RWPE2 (cell line): ENCODE data around the gene UBE3B.

ENCODE experiments used
- ATAC-seq: fragments of 200-7000 bp; cut with Tn5 transposase; 3 replicates; pipeline ENCODE4 v1.9.1; 2021; ENCODE audit warnings: low read depth
- DNase-seq: peaks from one replicate; pipeline ENCODE4 v3.0.0-alpha.2; 2020; ENCODE audit warnings: low spot score
- H3K27ac ChIP-seq: fragments of 450-650 bp; 2 replicates; pipeline ENCODE4 v1.5.1; 2017; ENCODE audit warnings: mild to moderate bottlenecking; ENCODE audit not compliant: poor library complexity, severe bottlenecking
- H3K27me3 ChIP-seq: fragments of 250-450 bp; sonication (Bioruptor Pico); 2 replicates; pipeline ENCODE4 v1.5.1; 2021; ENCODE audit warnings: mild to moderate bottlenecking, moderate library complexity; ENCODE audit not compliant: insufficient read depth, poor library complexity, severe bottlenecking
- H3K36me3 ChIP-seq: fragments of 250-450 bp; sonication (Bioruptor Pico); 2 replicates; pipeline ENCODE4 v1.5.1; 2020; ENCODE audit warnings: low read depth, mild to moderate bottlenecking, moderate library complexity
- H3K4me1 ChIP-seq: fragments of 250-450 bp; sonication (Bioruptor Pico); 2 replicates; pipeline ENCODE4 v1.5.1; 2021; ENCODE audit warnings: mild to moderate bottlenecking, moderate library complexity; ENCODE audit not compliant: insufficient read depth, poor library complexity, severe bottlenecking
- H3K4me3 ChIP-seq: fragments of 250-450 bp; sonication (Bioruptor Pico); 2 replicates; pipeline ENCODE4 v1.5.1; 2021; ENCODE audit warnings: mild to moderate bottlenecking, moderate library complexity; ENCODE audit not compliant: severe bottlenecking
- H3K9me3 ChIP-seq: fragments of 250-450 bp; sonication (Bioruptor Pico); 2 replicates; pipeline ENCODE4 v1.5.1; 2021; ENCODE audit warnings: mild to moderate bottlenecking, moderate library complexity; ENCODE audit not compliant: severe bottlenecking
- TF ChIP-seq, protein P1 (sequence below): fragments of 450-650 bp; IDR thresholded peaks from one replicate; pipeline ENCODE4 v1.5.1; 2017; ENCODE audit warnings: mild to moderate bottlenecking, moderate library complexity; ENCODE audit not compliant: poor library complexity, severe bottlenecking

Gene UBE3B

DNA sequence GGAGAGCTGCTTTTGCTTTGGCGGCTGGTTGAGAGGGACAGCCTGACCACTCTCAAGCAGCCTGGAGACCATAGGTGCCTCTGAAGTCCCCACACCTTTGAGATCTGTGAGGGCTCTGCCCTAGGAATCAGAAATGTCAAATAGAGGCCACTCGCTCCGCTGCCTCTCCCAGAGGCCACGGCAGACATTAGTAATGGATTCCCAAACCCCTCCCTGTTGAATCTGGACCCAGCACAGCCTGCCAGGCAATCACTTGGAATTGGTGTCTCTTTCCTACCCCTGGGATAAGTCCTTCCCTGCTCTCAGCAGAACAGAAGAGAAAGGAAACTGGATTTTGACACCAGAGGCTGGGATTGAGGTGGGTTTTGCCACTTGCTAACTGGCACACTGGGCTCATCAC lies 70.8 kb downstream of the UBE3B start:
- Histone ChIP-seq H3K4me3 (no peak overlapping the region), H3K27ac (no peak overlapping the region), H3K9me3 (no peaks in the 10 kb centered on the region), H3K36me3 (no peaks in the 10 kb centered on the region), H3K4me1 (peaks cover 5% of the 10 kb centered on the region), H3K27me3 (peaks cover 9% of the 10 kb centered on the region)
- TF ChIP-seq, protein P1, sequence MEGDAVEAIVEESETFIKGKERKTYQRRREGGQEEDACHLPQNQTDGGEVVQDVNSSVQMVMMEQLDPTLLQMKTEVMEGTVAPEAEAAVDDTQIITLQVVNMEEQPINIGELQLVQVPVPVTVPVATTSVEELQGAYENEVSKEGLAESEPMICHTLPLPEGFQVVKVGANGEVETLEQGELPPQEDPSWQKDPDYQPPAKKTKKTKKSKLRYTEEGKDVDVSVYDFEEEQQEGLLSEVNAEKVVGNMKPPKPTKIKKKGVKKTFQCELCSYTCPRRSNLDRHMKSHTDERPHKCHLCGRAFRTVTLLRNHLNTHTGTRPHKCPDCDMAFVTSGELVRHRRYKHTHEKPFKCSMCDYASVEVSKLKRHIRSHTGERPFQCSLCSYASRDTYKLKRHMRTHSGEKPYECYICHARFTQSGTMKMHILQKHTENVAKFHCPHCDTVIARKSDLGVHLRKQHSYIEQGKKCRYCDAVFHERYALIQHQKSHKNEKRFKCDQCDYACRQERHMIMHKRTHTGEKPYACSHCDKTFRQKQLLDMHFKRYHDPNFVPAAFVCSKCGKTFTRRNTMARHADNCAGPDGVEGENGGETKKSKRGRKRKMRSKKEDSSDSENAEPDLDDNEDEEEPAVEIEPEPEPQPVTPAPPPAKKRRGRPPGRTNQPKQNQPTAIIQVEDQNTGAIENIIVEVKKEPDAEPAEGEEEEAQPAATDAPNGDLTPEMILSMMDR = no peak
- DNase-seq = no peak
- no peak for ATAC-seq

DNA sequence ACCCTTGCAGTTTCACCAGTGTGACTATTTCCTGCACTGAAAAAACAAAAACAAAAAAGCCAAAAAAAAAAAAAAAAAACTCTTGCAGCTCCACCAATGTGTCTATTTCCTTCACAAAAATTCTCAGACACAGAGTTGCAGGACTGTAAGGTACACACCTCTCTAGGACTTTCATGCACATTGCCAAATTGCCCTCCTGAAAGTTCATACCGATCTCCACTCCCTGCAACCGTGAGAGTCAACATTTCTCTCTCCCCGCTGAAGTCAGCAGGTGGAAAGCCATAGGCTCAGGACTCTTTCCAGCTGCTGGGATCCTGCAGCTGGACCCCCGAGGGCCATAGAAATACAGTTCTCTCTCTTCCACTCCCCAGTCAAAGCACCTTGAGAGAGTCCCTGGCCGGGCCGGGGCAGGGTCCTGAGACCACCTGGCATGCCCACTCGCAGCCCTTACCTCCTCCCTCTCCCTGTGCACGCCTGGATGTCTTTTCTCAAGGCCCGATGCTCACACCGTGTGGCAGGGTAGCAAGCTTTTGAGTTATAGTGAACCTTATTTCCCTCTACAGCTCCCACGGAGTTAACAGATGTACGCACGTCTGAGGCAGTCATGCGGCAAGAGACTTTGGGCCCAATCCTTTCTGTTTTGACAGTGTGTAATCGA lies 72.3 kb downstream of the UBE3B start:
- TF ChIP-seq, protein P1 = no peak
- peaks cover 24% of the 10 kb centered on the region for H3K27me3 ChIP-seq

DNA sequence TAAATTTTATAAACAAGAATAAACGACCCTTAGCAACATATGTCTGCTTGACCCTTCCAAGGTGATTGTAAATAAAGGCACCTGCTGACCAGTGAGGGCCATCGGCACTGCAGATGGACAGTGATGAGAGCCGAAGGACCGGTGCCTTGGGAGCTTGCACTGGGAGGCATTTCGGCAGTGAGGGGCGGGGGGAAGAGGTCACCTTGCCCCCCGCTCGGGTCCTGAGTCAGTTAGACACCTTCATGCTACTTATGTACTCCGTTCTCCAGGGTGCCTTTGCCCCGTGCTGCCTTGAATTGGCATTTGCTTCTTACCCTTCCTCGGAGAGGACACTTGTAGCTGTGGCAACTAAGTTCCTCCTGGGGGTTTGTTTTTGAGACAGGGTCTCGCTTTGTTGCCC lies 72.8 kb downstream of the UBE3B start:
- Histone ChIP-seq H3K4me3 (no peak overlapping the region), H3K27me3 (peaks cover 25% of the 10 kb centered on the region), H3K9me3 (no peaks in the 10 kb centered on the region), H3K36me3 (no peaks in the 10 kb centered on the region), H3K27ac (no peak overlapping the region), H3K4me1 (peaks cover 5% of the 10 kb centered on the region)
- no peak for ATAC-seq
- TF ChIP-seq, protein P1 = no peak
- DNase-seq = no peak

More for the DNA sequence above, 72.3 kb downstream of the UBE3B start:
- no peaks in the 10 kb centered on the region for H3K9me3 ChIP-seq
- H3K36me3 ChIP-seq = no peaks in the 10 kb centered on the region
- DNase-seq = no peak
- H3K4me3 ChIP-seq = no peak overlapping the region
- ATAC-seq = no peak
- H3K4me1 ChIP-seq = peaks cover 5% of the 10 kb centered on the region
- no peak overlapping the region for H3K27ac ChIP-seq

DNA sequence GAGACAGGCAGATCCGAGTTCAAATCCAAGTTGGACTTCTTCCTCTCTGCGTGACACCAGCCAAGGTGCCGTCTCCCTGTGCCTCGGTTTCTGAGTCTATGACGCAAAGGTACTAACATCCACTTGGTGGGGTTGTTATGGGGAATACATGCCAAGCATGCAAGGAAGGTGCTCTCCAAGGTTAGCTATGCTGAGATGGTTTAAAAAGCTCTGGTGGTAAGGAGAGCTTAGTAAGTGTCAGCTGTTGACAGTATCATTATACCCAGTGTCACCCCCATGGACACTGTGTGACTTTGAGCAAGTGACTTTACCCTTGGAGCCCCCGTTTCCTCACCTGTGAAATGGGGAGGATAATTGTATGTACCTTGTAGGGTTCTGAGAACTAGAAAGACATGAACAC lies 73.7 kb downstream of the UBE3B start:
- H3K4me3 ChIP-seq = no peak overlapping the region
- no peak overlapping the region for H3K27ac ChIP-seq
- no peaks in the 10 kb centered on the region for H3K4me1 ChIP-seq
- DNase-seq = no peak
- no peak for ATAC-seq
- no peaks in the 10 kb centered on the region for H3K9me3 ChIP-seq
- peaks cover 25% of the 10 kb centered on the region for H3K27me3 ChIP-seq
- no peaks in the 10 kb centered on the region for H3K36me3 ChIP-seq
- TF ChIP-seq, protein P1 = no peak

DNA sequence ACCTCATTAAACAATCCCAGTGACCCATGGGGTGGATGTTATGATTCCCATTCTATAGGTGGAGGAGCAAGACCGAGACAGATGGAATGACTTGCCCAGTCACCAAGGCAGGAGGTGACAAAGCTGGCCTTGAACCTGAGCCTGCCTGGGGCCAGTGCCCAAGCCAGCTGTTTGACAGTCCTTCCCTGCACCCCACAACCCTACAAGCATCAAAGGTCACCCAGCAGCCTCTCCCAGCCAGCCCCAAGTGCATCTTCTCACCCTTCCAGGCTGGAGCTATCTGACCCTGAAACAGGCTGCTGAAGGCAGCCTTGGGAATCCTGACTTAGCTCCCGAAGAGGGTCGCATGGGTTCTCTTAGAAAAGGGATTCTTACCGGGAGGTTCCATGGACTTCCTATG lies 75.5 kb downstream of the UBE3B start:
- TF ChIP-seq, protein P1 = no peak
- Histone ChIP-seq H3K4me3 (no peak overlapping the region), H3K4me1 (no peaks in the 10 kb centered on the region), H3K27ac (no peak overlapping the region), H3K27me3 (peaks cover 25% of the 10 kb centered on the region), H3K36me3 (no peaks in the 10 kb centered on the region), H3K9me3 (no peaks in the 10 kb centered on the region)
- DNase-seq (no peak), ATAC-seq (no peak)
